MCF 10A (cell line): ENCODE results near the gene C3orf22. TPM values are rescaled to one million over a fixed set of nuclear protein-coding genes. Genes with fewer than 3 reads are reported as not detected.
"Not testable (repeated sequence)": the region's sequence is repeated elsewhere in the genome, so short reads cannot be mapped to it uniquely, and the experiment has no call there.

Experiments used
- BruUV-seq: library from RNA; stranded (reverse); fragments of 400-500 nt; replicated peaks from 2 replicates; lab custom pipeline; 2021; lab: Mats Ljungman, UMichigan
- CTCF ChIA-PET: fragments of 300-600 bp; sonication (Branson Sonifier 250); formaldehyde crosslinking; extraction: SDS; loops from one replicate; lab custom pipeline; 2021; ENCODE audit warnings: antibody characterized with exemption, inconsistent platforms; lab: Yijun Ruan, JAX
- POLR2A ChIA-PET: fragments of 300-600, 350-650 bp; sonication (Branson Sonifier 250); formaldehyde crosslinking; extraction: SDS; loops from one replicate; lab custom pipeline; 2020; ENCODE audit warnings: antibody characterized with exemption, inconsistent platforms; lab: Yijun Ruan, JAX
- DNase-seq: peaks from one replicate; pipeline ENCODE4 v3.0.0-alpha.2; 2018; ENCODE audit not compliant: unreplicated experiment
- H3K27ac Mint-ChIP-seq: one replicate; pipeline ENCODE4 v1.8.0; 2022; ENCODE audit warnings: mild to moderate bottlenecking, low read depth, mixed read lengths; ENCODE audit not compliant: unreplicated experiment
- H3K27me3 Mint-ChIP-seq: one replicate; pipeline ENCODE4 v1.8.0; 2022; ENCODE audit warnings: mixed read lengths; ENCODE audit not compliant: insufficient read depth, unreplicated experiment
- H3K36me3 Mint-ChIP-seq: one replicate; pipeline ENCODE4 v1.8.0; 2022; ENCODE audit warnings: mild to moderate bottlenecking, moderate library complexity, mixed read lengths; ENCODE audit not compliant: insufficient read depth, unreplicated experiment
- H3K4me1 Mint-ChIP-seq: one replicate; pipeline ENCODE4 v1.8.0; 2022; ENCODE audit warnings: mixed read lengths; ENCODE audit not compliant: insufficient read depth, unreplicated experiment
- H3K4me3 Mint-ChIP-seq: one replicate; pipeline ENCODE4 v1.8.0; 2022; ENCODE audit warnings: mild to moderate bottlenecking, moderate library complexity, mixed read lengths; ENCODE audit not compliant: unreplicated experiment
- H3K9me3 Mint-ChIP-seq: one replicate; pipeline ENCODE4 v1.8.0; 2022; ENCODE audit warnings: mixed read lengths; ENCODE audit not compliant: unreplicated experiment
- intact Hi-C: fragments of 100-400 bp; cut with micrococcal nuclease; formaldehyde crosslinking; loops from 2 replicates; pipeline ENCODE4 v1.14.1; 2022
- total RNA-seq: library from RNA; stranded (reverse); gene quantifications from 2 replicates; pipeline ENCODE4 v1.2.3, GENCODE V29; 2022
- TF ChIP-seq, protein P1 (sequence below): fragments of 200-600 bp; IDR thresholded peaks from one replicate; pipeline ENCODE4 v1.8.0; 2022; ENCODE audit warnings: antibody characterized with exemption, mild to moderate bottlenecking; ENCODE audit not compliant: unreplicated experiment

The C3orf22 gene
- total RNA-seq, 1 experiment from 2014 or later: not detected

DNA sequence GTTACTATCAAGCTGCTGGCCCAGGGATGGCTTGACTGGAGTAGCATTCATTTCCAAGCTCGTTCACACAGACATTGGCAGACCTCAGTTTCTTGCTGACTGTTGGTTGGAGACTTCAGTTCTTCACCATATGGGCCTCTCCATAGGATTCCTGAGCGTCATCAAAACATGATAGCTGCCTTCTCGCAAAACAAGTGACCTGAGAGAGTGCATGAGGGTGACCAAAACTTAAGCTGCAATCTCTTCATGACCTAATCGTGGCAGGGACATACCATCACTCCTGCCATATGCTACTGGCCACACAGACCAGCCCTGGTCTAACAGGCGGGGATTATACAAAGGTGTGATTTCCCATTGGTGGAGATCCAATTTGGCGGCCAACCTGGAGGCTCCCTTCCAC is 46.0 kb upstream of the C3orf22 start:
- ChIA-PET POLR2A (interaction anchor here (0.6 kb wide), 1 partner anchor 19 kb away, joined by 3 read pairs; no protein-coding TSS in a partner anchor), CTCF (interaction anchor here (0.7 to 1.3 kb wide), 2 partner anchors 8 to 377 kb away, joined by 5 read pairs; no protein-coding TSS in a partner anchor)
- H3K27ac Mint-ChIP-seq: no peak overlapping the region
- H3K4me1 Mint-ChIP-seq: no peaks in the 10 kb centered on the region
- H3K9me3 Mint-ChIP-seq: no peaks in the 10 kb centered on the region
- H3K27me3 Mint-ChIP-seq: no peaks in the 10 kb centered on the region
- TF ChIP-seq, protein P1, sequence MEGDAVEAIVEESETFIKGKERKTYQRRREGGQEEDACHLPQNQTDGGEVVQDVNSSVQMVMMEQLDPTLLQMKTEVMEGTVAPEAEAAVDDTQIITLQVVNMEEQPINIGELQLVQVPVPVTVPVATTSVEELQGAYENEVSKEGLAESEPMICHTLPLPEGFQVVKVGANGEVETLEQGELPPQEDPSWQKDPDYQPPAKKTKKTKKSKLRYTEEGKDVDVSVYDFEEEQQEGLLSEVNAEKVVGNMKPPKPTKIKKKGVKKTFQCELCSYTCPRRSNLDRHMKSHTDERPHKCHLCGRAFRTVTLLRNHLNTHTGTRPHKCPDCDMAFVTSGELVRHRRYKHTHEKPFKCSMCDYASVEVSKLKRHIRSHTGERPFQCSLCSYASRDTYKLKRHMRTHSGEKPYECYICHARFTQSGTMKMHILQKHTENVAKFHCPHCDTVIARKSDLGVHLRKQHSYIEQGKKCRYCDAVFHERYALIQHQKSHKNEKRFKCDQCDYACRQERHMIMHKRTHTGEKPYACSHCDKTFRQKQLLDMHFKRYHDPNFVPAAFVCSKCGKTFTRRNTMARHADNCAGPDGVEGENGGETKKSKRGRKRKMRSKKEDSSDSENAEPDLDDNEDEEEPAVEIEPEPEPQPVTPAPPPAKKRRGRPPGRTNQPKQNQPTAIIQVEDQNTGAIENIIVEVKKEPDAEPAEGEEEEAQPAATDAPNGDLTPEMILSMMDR: no peak
- DNase-seq: no peak
- intact Hi-C loops: no loop called here
- H3K36me3 Mint-ChIP-seq: peaks cover 11% of the 10 kb centered on the region
- H3K4me3 Mint-ChIP-seq: no peak overlapping the region
- no TSS peak for BruUV-seq

DNA sequence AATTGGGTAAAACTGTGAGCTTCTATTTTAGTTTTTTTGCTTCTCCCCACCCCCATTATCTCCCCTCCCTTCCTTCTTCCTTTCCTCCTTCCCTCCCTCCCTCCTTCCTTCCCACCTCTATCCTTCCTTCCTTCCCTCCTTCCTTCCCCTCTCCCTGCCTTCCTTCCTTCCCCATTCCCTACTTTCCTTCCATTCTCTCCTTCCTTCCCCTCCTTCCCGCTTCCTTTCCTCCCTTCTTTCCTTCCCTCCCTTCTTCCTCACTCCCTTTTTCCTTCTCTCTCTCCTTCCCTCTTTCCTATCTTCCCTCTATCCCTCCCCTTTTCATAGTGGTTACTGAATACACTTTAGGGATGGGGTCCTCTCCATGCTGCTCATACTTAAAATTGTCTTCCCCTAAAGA is 40.4 kb upstream of the C3orf22 start:
- POLR2A ChIA-PET: interaction anchor here (1.0 kb wide), 1 partner anchor 13 kb away, joined by 3 read pairs; no protein-coding TSS in a partner anchor
- DNase-seq: no peak
- Mint-ChIP-seq H3K4me1 (no peaks in the 10 kb centered on the region), H3K36me3 (no peaks in the 10 kb centered on the region), H3K27me3 (no peaks in the 10 kb centered on the region), H3K4me3 (no peak overlapping the region), H3K27ac (no peak overlapping the region), H3K9me3 (peaks cover 5% of the 10 kb centered on the region)
- CTCF ChIA-PET: no interaction called here
- intact Hi-C loops: no loop called here
- TF ChIP-seq, protein P1: no peak
- BruUV-seq: no TSS peak

GRCh38 chr3:126595479-126595878 is 36.7 kb upstream of the C3orf22 start:
- DNase-seq, CTCF ChIA-PET, BruUV-seq, intact Hi-C loops, H3K27me3 Mint-ChIP-seq, H3K27ac Mint-ChIP-seq, H3K4me1 Mint-ChIP-seq, H3K4me3 Mint-ChIP-seq, POLR2A ChIA-PET, H3K36me3 Mint-ChIP-seq: not testable (repeated sequence)
- peaks cover 18% of the 10 kb centered on the region for H3K9me3 Mint-ChIP-seq

- H3K4me1 Mint-ChIP-seq, BruUV-seq, DNase-seq, H3K27ac Mint-ChIP-seq, H3K27me3 Mint-ChIP-seq, H3K4me3 Mint-ChIP-seq, CTCF ChIA-PET, intact Hi-C loops: not testable (repeated sequence)
- Mint-ChIP-seq H3K36me3 (peaks cover 13% of the 10 kb centered on the region), H3K9me3 (peaks cover 28% of the 10 kb centered on the region)
- POLR2A ChIA-PET: interaction anchor here (0.9 kb wide), 1 partner anchor 12 kb away, joined by 3 read pairs; no protein-coding TSS in a partner anchor
These were observed 32.8 kb upstream of the C3orf22 start for GRCh38 chr3:126591515-126591914.

- no TSS peak for BruUV-seq
- Mint-ChIP-seq H3K27me3 (no peaks in the 10 kb centered on the region), H3K36me3 (no peaks in the 10 kb centered on the region), H3K4me1 (no peaks in the 10 kb centered on the region), H3K27ac (no peak overlapping the region), H3K9me3 (no peaks in the 10 kb centered on the region), H3K4me3 (no peak overlapping the region)
- intact Hi-C loops: no loop called here
- DNase-seq: no peak
- TF ChIP-seq, protein P1: no peak
- ChIA-PET POLR2A (no interaction called here), CTCF (no interaction called here)
These were observed 23.6 kb upstream of the C3orf22 start for GRCh38 chr3:126582311-126582710.
